GM18909 (cell line): ENCODE results near the gene CRYGS.
"Not testable (repeated sequence)": the region's sequence is repeated elsewhere in the genome, so short reads cannot be mapped to it uniquely, and the experiment has no call there.

Source experiments
- ATAC-seq: cut with Tn5 transposase; IDR thresholded peaks from one replicate; pipeline ENCODE4 v1.9.1; 2021; ENCODE audit warnings: mild to moderate bottlenecking; ENCODE audit not compliant: unreplicated experiment, poor library complexity

The CRYGS gene

GRCh38 chr3:186544281-186544680 lies at the start of gene CRYGS:
CRYGS (minus strand) TSS chr3:186544380; CDS start chr3:186544326, 54 bp downstream.
- no peak for ATAC-seq

DNA sequence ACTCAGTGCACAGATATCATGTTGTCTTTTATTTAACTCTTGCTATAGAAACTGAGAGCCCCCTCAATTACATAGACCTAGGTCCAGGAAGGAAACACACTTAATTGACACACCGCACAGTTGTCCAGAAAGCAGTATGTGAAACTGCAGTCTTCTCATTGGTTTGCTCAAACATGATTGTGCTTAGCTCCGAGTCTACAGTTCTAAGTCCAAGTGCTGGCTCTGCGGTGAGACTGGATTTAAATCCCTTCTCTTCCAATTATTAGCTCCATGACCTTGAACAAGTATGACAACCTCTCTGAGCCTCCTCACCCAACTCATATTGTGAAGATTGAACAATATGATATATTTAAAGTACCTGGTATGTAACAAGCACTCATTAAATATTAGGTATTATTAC lies 49.7 kb upstream of the CRYGS start:
- ATAC-seq = no peak

GRCh38 chr3:186592682-186593081 lies 48.5 kb upstream of the CRYGS start:
- no peak for ATAC-seq

- no peak for ATAC-seq
Observed at GRCh38 chr3:186590580-186591295, 46.6 kb upstream of the CRYGS start.

DNA sequence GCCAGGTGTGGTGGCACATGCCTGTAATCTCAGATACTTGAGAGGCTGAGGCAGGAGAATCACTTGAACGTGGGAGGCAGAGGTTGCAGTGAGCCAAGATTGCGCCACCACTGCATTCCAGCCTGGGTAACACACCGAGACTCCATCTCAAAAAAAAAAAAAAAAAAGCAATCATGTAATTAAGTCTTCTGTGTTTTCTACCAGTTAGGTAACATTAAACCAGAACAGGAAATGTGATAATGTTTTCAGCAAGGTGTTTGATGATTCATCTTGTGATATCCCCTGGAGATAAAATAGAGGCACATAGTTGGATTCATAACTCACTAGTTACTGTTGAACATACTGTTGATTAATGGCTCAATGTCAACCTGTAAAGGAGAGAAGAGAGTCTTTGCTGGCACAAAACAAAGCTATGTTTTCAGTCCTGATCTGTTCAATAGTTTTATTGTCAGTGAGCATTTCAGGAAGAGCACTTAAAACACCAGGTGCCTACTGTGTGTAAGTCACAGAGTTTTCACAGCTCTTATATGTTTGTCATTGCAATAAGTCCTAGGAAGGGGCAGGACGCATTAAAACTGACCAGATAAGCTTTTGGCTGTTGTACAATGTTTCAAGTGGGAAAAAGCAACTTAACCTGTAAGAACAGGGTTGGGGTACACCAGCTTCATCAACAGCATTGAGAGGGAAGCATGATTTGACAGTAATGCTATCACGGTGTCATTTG lies 45.8 kb upstream of the CRYGS start:
- ATAC-seq = no peak

DNA sequence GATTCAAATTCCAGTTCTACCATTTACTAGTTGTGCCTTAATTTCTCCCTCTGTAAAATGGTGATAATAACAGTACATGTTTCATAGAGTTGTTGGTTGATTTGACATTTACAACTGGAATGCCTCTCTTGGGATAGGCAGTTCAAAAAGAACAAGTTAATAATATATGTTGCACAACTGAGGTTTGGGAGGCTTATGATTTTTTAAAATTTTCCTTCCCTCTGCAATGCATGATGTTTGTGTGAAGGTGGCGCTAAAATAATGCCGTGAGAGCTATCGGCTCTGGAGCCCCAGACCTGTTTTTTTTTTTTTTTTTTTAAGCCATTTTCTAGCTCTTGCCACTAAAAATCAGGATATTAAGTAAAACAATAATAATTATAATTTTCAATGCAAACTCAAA lies 44.9 kb upstream of the CRYGS start:
- no peak for ATAC-seq

- ATAC-seq = no peak
Observed at GRCh38 chr3:186588632-186589031, 44.5 kb upstream of the CRYGS start.

- no peak for ATAC-seq
Observed at GRCh38 chr3:186587183-186587582, 43.0 kb upstream of the CRYGS start.

DNA sequence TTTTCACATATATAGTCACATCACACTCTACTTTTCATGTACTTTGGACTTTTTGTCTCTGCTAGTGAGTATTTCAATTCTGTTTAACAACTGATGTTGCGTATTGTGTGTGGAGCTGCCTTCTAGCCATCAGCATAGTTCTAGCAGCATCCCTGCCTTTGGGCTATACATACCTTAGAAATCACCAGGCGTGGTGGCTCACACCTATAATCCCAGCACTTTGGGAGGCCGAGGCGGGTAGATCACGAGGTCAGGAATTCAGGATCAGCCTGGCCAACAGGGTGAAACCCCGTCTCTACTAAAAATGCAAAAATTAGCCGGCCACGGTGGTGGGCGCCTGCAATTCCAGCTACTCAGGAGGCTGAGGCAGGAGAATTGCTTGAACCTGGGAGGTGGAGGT lies 42.1 kb upstream of the CRYGS start:
- ATAC-seq = not testable (repeated sequence)

- no peak for ATAC-seq
Observed at GRCh38 chr3:186583831-186584230, 39.7 kb upstream of the CRYGS start.

DNA sequence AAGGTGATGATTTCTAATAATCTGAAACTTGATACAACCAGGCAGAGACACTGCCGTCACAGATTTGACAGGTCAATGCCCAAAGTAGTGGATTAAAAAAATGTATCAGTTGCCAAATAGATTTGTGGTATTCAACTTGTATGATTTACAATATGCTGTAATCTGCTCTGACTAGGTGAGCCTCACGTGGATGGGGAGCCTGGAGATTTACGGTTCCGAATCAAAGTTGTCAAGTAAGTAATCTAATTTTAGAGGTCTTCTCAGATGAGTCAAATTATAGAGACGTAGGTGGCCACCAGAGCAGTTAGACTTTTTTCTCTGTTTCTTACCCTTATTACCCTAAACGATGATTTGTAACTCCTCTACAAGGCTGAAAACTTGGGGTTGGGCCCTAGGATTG lies 38.4 kb upstream of the CRYGS start:
- no peak for ATAC-seq

GRCh38 chr3:186580785-186581184 lies 36.6 kb upstream of the CRYGS start:
- no peak for ATAC-seq

- no peak for ATAC-seq
Observed at GRCh38 chr3:186577521-186577920, 33.3 kb upstream of the CRYGS start.

- ATAC-seq = no peak
Observed at GRCh38 chr3:186571644-186572013, 27.4 kb upstream of the CRYGS start.

DNA sequence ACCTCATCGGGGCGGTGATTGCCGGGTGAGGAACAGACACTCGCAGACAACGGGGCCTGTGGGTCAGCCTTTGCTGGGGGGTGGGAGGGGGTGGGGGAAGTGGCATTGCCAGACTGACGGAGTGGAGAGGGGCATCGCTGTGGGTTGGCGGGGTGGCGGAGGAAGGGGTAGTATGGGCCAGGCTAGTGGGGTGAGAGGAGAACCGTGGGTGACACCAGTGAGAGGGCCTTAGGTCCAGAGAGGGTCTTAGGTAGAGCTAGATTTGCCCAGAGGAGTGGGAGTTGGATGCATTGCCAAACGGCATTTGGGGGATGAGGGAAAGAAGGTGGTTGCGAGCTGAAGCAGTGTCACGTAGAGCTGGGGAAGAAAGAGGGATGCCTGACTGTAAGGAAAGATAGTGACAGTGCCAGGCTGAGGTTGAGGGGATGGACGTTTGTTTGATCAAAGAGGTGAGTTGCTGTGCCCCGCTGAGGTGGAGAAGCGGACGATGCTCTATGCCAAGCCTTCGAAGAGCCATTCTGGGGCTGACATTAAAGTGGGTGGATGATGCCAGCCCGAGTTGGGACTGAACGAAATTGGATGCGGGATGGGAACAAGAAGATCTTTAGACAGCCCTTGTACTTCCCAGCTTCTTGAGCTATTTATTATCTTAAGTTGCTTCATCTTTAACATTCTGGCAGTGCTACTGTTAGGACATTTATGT lies 26.9 kb upstream of the CRYGS start:
- ATAC-seq = no peak

- peak; percentile 90 for ATAC-seq
Observed at GRCh38 chr3:186570096-186570940, 26.1 kb upstream of the CRYGS start, which contains the start of gene DNAJB11. DNAJB11 (plus strand) TSS chr3:186570720; CDS start chr3:186570898, 178 bp downstream.

DNA sequence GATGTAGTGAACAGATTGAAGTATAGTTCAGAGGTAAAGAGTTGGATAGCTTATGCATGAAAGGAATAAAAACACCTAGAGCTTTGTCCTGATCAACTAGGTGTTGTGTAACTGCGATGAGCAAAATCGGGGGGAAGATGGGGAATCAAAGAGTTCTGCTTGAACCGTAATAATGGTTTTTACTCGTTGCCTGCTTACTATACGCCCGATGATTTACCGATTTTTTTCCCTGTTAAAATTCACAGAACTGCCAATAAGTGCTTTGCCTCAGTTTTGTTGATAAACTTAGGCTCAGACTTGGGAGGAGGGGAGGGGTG lies 25.6 kb upstream of the CRYGS start:
- ATAC-seq = no peak

DNA sequence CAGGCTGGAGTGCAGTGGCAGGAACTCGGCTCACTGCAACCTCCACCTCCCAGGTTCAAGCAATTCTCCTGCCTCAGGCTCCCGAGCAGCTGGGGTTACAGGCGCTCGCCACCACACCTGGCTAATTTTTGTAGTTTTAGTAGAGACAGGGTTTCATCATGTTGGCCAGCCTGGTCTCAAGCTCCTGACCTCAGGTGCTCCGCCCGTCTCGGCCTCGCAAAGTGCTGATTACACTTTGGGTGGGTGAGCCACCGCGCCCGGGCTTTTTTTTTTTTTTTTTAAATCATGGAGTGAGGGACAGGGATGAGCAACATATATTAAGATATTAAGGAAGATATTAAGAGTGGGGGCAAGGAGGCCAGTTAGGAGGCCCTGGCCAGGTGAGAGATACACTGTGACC lies 25.2 kb upstream of the CRYGS start:
- not testable (repeated sequence) for ATAC-seq

GRCh38 chr3:186567072-186567921 lies 23.1 kb upstream of the CRYGS start, which contains the start of gene TBCCD1:
TBCCD1 (minus strand) TSS chr3:186567339; CDS start chr3:186564329, 3,010 bp downstream.
- ATAC-seq = peak; percentile 53

DNA sequence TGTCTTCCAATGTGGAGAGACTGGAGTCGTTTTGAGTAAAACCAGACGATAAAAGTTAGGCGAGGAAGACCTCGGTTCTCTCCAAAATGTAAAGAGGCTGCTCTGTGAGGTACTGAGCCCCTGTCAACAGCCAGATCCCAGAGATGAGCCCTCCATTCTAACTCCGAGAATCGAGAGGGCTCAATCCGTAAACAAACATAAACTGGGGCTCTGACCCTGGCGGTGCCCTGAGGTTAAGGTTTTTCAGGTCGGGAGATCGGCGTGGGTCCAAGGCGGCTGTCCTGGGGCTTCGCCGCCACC lies 22.5 kb upstream of the CRYGS start:
- no peak for ATAC-seq
